Right forelimb (tissue), 1 donor: ENCODE measurements around the gene SCN1B.
"Not testable (repeated sequence)": the region's sequence is repeated elsewhere in the genome, so short reads cannot be mapped to it uniquely, and the experiment has no call there.

ENCODE experiments used
- DNase-seq: peaks from one replicate; pipeline ENCODE4 v3.0.0-alpha.2; 2018

Gene SCN1B

GRCh38 chr19:35030257-35031071 is at the start of gene SCN1B:
TSS of gene SCN1B (plus strand) at chr19:35030470. CDS start at chr19:35030821, 351 bp downstream.
- DNase-seq, result peak; percentile 70

GRCh38 chr19:34982275-34982674 is 48.0 kb upstream of the SCN1B start:
- no peak for DNase-seq

- DNase-seq, result no peak
Observed at GRCh38 chr19:34983786-34984185, 46.5 kb upstream of the SCN1B start.

- DNase-seq, result no peak
Observed at GRCh38 chr19:34984287-34984686, 46.0 kb upstream of the SCN1B start.

- peak; percentile 69 for DNase-seq
Observed at GRCh38 chr19:34985249-34986022, 44.8 kb upstream of the SCN1B start.

GRCh38 chr19:34988119-34988518 is 42.2 kb upstream of the SCN1B start:
- no peak for DNase-seq

- DNase-seq, result no peak
Observed at GRCh38 chr19:34989298-34989697, 41.0 kb upstream of the SCN1B start.

GRCh38 chr19:34990578-34991192 is 39.6 kb upstream of the SCN1B start:
- no peak for DNase-seq

GRCh38 chr19:34991542-34992333 is 38.5 kb upstream of the SCN1B start:
- DNase-seq, result no peak

- DNase-seq, result not testable (repeated sequence)
Observed at GRCh38 chr19:34992582-34992981, 37.7 kb upstream of the SCN1B start.

GRCh38 chr19:34994286-34994642 is 36.0 kb upstream of the SCN1B start:
- no peak for DNase-seq

GRCh38 chr19:34994643-34995541 is 35.4 kb upstream of the SCN1B start:
- DNase-seq, result no peak

- no peak for DNase-seq
Observed at GRCh38 chr19:34995551-34995950, 34.7 kb upstream of the SCN1B start.

- no peak for DNase-seq
Observed at GRCh38 chr19:34997071-34997617, 33.1 kb upstream of the SCN1B start.

- not testable (repeated sequence) for DNase-seq
Observed at GRCh38 chr19:34998224-34998623, 32.0 kb upstream of the SCN1B start.

GRCh38 chr19:34998777-34999497 is 31.3 kb upstream of the SCN1B start:
- DNase-seq, result no peak

GRCh38 chr19:34999498-35000337 is 30.6 kb upstream of the SCN1B start, which contains the start of gene GRAMD1A:
TSS of gene GRAMD1A (plus strand) at chr19:35000323. CDS start at chr19:35000479, 156 bp downstream.
- peak; percentile 92 for DNase-seq

GRCh38 chr19:35000338-35000646 is 30.0 kb upstream of the SCN1B start:
- no peak for DNase-seq

GRCh38 chr19:35000647-35001501 is 29.4 kb upstream of the SCN1B start:
- DNase-seq, result peak; percentile 64
